ENCODE data around the gene C9orf153.

DNA sequence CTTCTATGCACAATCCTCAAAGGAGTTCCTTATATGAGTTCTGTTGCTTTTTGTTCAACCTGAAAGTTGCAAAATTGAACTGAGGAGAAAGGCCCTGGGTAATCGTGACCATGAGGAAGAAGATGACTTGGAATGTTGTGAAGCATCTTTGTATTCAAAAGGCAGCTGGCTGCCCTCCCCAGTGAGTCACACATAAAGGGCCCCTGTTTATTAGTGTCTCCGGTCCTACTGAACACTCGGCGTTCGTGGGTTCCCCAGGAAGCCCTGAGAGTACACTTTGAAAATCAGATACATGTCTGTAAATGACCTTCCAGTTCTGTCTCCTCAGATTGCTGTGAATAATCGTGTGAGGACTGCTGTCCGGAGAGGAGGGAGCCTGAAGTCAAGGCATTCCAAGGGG, 73.6 kb downstream of the C9orf153 start:
- TF ChIP-seq, protein P1, sequence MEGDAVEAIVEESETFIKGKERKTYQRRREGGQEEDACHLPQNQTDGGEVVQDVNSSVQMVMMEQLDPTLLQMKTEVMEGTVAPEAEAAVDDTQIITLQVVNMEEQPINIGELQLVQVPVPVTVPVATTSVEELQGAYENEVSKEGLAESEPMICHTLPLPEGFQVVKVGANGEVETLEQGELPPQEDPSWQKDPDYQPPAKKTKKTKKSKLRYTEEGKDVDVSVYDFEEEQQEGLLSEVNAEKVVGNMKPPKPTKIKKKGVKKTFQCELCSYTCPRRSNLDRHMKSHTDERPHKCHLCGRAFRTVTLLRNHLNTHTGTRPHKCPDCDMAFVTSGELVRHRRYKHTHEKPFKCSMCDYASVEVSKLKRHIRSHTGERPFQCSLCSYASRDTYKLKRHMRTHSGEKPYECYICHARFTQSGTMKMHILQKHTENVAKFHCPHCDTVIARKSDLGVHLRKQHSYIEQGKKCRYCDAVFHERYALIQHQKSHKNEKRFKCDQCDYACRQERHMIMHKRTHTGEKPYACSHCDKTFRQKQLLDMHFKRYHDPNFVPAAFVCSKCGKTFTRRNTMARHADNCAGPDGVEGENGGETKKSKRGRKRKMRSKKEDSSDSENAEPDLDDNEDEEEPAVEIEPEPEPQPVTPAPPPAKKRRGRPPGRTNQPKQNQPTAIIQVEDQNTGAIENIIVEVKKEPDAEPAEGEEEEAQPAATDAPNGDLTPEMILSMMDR (IDR thresholded peaks at IDR 0.05), result no peak
- no peak for TF ChIP-seq POLR2A (IDR thresholded peaks at IDR 0.05)

All from body of pancreas (tissue), 4 donors.